GM12891 (cell line): ENCODE results near the gene SLFN12L.

Experiments
- PAX5 ChIP-seq: IDR thresholded peaks from 2 replicates; pipeline ENCODE4 v1.6.1; 2011; ENCODE audit warnings: low read length, moderate library complexity, mild to moderate bottlenecking; ENCODE audit not compliant: insufficient read depth, severe bottlenecking
- POLR2A ChIP-seq: IDR thresholded peaks from 2 replicates; pipeline ENCODE4 v1.6.1; 2011; ENCODE audit warnings: low read depth, low read length, control low read depth
- POLR2AphosphoS5 ChIP-seq: IDR thresholded peaks from 2 replicates; pipeline ENCODE4 v1.6.1; 2011; ENCODE audit warnings: low read depth, low read length, control low read depth
- POU2F2 ChIP-seq: IDR thresholded peaks from 2 replicates; pipeline ENCODE4 v1.6.1; 2011; ENCODE audit warnings: low read depth, mild to moderate bottlenecking, control low read depth, low read length, moderate library complexity

- no peak for TF ChIP-seq PAX5
- TF ChIP-seq POLR2AphosphoS5, result no peak
- TF ChIP-seq POLR2A, result no peak
- no peak for TF ChIP-seq POU2F2
Measured at GRCh38 chr17:35559495-35560210, 22.2 kb upstream of the SLFN12L start.
